ENCODE data around the gene CALCB.
"Not testable (repeated sequence)": the region's sequence is repeated elsewhere in the genome, so short reads cannot be mapped to it uniquely, and the experiment has no call there.

Gene CALCB

GRCh38 chr11:15073361-15074205 lies at the start of gene CALCB:
Gene CALCB, plus strand, starts transcription at chr11:15073593. Its CDS starts 1,126 bp downstream, at chr11:15074719.
- no peak for DNase-seq (ENCODE audit: low read depth in 2 of 2)

GRCh38 chr11:15027011-15027410 lies 46.4 kb upstream of the CALCB start:
- DNase-seq (ENCODE audit: low read depth in 2 of 2) = no peak

GRCh38 chr11:15027956-15028355 lies 45.4 kb upstream of the CALCB start:
- no peak for DNase-seq (ENCODE audit: low read depth in 2 of 2)

GRCh38 chr11:15028379-15028778 lies 45.0 kb upstream of the CALCB start:
- DNase-seq (ENCODE audit: low read depth in 2 of 2) = no peak

GRCh38 chr11:15031945-15032344 lies 41.4 kb upstream of the CALCB start:
- DNase-seq (ENCODE audit: low read depth in 2 of 2) = not testable (repeated sequence)

- no peak for DNase-seq (ENCODE audit: low read depth in 2 of 2)
Observed at GRCh38 chr11:15034687-15035267, 38.6 kb upstream of the CALCB start.

- no peak for DNase-seq (ENCODE audit: low read depth in 2 of 2)
Observed at GRCh38 chr11:15035283-15035682, 38.1 kb upstream of the CALCB start.

- no peak for DNase-seq (ENCODE audit: low read depth in 2 of 2)
Observed at GRCh38 chr11:15038963-15039362, 34.4 kb upstream of the CALCB start.

- DNase-seq (ENCODE audit: low read depth in 2 of 2) = no peak
Observed at GRCh38 chr11:15045209-15045608, 28.2 kb upstream of the CALCB start.

- DNase-seq (ENCODE audit: low read depth in 2 of 2) = no peak
Observed at GRCh38 chr11:15045891-15046290, 27.5 kb upstream of the CALCB start.

GRCh38 chr11:15046673-15047072 lies 26.7 kb upstream of the CALCB start:
- not testable (repeated sequence) for DNase-seq (ENCODE audit: low read depth in 2 of 2)

- DNase-seq (ENCODE audit: low read depth in 2 of 2) = no peak
Observed at GRCh38 chr11:15048616-15049015, 24.8 kb upstream of the CALCB start.

GRCh38 chr11:15053191-15053685 lies 20.2 kb upstream of the CALCB start:
- DNase-seq (ENCODE audit: low read depth in 2 of 2) = no peak

- DNase-seq (ENCODE audit: low read depth in 2 of 2) = no peak
Observed at GRCh38 chr11:15055620-15056356, 17.6 kb upstream of the CALCB start.

- DNase-seq (ENCODE audit: low read depth in 2 of 2) = no peak
Observed at GRCh38 chr11:15057329-15057728, 16.1 kb upstream of the CALCB start.

GRCh38 chr11:15059132-15059915 lies 14.1 kb upstream of the CALCB start:
- DNase-seq (ENCODE audit: low read depth in 2 of 2) = no peak

- no peak for DNase-seq (ENCODE audit: low read depth in 2 of 2)
Observed at GRCh38 chr11:15062599-15062998, 10.8 kb upstream of the CALCB start.

- not testable (repeated sequence) for DNase-seq (ENCODE audit: low read depth in 2 of 2)
Observed at GRCh38 chr11:15069751-15070150, 3.6 kb upstream of the CALCB start.

GRCh38 chr11:15071556-15072255 lies 1.7 kb upstream of the CALCB start:
- DNase-seq (ENCODE audit: low read depth in 2 of 2) = no peak

- no peak for DNase-seq (ENCODE audit: low read depth in 2 of 2)
Observed at GRCh38 chr11:15072551-15073143, 746 bp upstream of the CALCB start.

Measured in stimulated activated CD8-positive, alpha-beta memory T cell treated with anti-CD3 and anti-CD28 coated beads, Interleukin-2, amount 100 ng/mL, for 1 hour (primary cell).